HEK293 (cell line): Measurements from ENCODE around the gene NRL.

ENCODE experiments used
- ZFHX2 ChIP-seq: fragments of 450-650 bp; formaldehyde crosslinking; conservative IDR thresholded peaks from 2 replicates; pipeline ENCODE4 v1.5.1; 2016; ENCODE audit warnings: missing biosample characterization, missing genetic modification characterization
- ZNF146 ChIP-seq: fragments of 450-650 bp; formaldehyde crosslinking; IDR thresholded peaks from 2 replicates; pipeline ENCODE4 v1.5.1; 2016; ENCODE audit warnings: missing biosample characterization, missing genetic modification characterization
- ZNF324 ChIP-seq: fragments of 450-650 bp; formaldehyde crosslinking; IDR thresholded peaks from 2 replicates; pipeline ENCODE4 v1.5.1; 2016; ENCODE audit warnings: missing biosample characterization, missing genetic modification characterization
- ZNF549 ChIP-seq: fragments of 450-650 bp; IDR thresholded peaks from 2 replicates; pipeline ENCODE4 v1.5.1; 2018; ENCODE audit warnings: missing biosample characterization, missing genetic modification characterization, mild to moderate bottlenecking, inconsistent platforms, moderate library complexity
- ZNF623 ChIP-seq: fragments of 450-650 bp; formaldehyde crosslinking; IDR thresholded peaks from 2 replicates; pipeline ENCODE4 v1.5.1; 2016; ENCODE audit warnings: missing biosample characterization, missing genetic modification characterization
- ZNF701 ChIP-seq: fragments of 450-650 bp; formaldehyde crosslinking; IDR thresholded peaks from 2 replicates; pipeline ENCODE4 v1.5.1; 2016; ENCODE audit warnings: missing biosample characterization, missing genetic modification characterization
- ZNF830 ChIP-seq: fragments of 450-650 bp; IDR thresholded peaks from 2 replicates; pipeline ENCODE4 v1.5.0; 2018; ENCODE audit warnings: missing biosample characterization, missing genetic modification characterization, low read depth, mild to moderate bottlenecking, moderate library complexity
- ZNF843 ChIP-seq: fragments of 450-650 bp; formaldehyde crosslinking; IDR thresholded peaks from 2 replicates; pipeline ENCODE4 v1.5.1; 2016; ENCODE audit warnings: missing biosample characterization, missing genetic modification characterization
- TF ChIP-seq, protein P1 (sequence below): fragments of 450-650 bp; formaldehyde crosslinking; IDR thresholded peaks from 2 replicates; pipeline ENCODE4 v1.5.1; 2016; ENCODE audit warnings: missing biosample characterization, missing genetic modification characterization
- TF ChIP-seq, protein P2 (sequence below): fragments of 450-650 bp; formaldehyde crosslinking; IDR thresholded peaks from 2 replicates; pipeline ENCODE4 v1.5.1; 2016; ENCODE audit warnings: missing biosample characterization, missing genetic modification characterization
- TF ChIP-seq, protein P3 (sequence below): fragments of 450-650 bp; formaldehyde crosslinking; IDR thresholded peaks from 2 replicates; pipeline ENCODE4 v1.5.1; 2016; ENCODE audit warnings: missing biosample characterization, missing genetic modification characterization
- TF ChIP-seq, protein P4 (sequence below): fragments of 450-650 bp; formaldehyde crosslinking; conservative IDR thresholded peaks from 2 replicates; pipeline ENCODE4 v1.5.1; 2016; ENCODE audit warnings: low read depth, missing biosample characterization, missing genetic modification characterization
- TF ChIP-seq, protein P5 (sequence below): IDR thresholded peaks from 2 replicates; pipeline ENCODE4 v1.6.1; 2011; ENCODE audit warnings: mild to moderate bottlenecking, low read depth, low read length, borderline replicate concordance

DNA sequence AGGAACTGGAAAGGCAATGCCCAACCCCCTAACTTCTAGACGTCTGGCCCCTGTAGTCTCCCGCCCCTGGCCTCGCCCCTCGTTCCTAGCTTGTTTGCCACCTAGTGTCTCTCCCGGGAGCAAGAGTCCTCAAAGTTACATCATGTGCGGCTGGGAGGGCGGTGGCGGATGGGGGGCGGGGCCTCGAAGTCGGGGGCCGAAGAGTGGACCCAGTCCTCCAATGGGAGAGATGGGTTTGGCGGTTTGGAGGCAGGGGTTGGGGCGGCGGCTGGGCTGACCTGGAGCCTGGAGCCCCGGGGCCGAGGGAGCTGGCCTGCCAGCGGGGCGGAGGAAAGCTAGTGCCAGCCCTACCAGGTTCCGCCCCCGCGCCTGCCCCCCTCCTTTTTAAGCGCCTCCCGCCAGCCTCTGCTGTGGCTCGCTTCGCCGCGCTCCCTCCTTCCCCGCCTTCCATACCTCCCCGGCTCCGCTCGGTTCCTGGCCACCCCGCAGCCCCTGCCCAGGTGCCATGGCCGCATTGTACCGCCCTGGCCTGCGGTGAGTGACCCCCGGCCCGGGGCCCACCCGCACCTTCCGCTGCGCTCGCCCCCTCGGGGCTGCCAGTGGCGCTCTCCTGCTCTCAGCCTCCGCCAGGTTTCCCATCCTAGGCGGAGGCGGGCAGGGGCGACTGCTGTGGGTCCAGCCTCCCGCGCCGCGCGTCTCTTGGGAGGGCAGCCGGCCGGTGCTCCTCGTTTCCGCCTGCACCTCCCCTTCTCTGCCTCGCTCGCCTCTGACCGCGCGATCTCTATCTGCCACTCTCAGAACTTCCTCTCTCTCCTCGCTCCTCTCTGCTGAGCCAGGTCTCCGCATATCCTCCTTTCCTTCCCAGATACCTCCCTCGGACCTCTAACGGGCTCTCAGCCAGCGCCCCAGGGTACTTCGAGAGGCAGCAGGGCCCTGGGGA, 20.6 kb downstream of the NRL start, which contains the start of gene PCK2:
- TF ChIP-seq, protein P1, sequence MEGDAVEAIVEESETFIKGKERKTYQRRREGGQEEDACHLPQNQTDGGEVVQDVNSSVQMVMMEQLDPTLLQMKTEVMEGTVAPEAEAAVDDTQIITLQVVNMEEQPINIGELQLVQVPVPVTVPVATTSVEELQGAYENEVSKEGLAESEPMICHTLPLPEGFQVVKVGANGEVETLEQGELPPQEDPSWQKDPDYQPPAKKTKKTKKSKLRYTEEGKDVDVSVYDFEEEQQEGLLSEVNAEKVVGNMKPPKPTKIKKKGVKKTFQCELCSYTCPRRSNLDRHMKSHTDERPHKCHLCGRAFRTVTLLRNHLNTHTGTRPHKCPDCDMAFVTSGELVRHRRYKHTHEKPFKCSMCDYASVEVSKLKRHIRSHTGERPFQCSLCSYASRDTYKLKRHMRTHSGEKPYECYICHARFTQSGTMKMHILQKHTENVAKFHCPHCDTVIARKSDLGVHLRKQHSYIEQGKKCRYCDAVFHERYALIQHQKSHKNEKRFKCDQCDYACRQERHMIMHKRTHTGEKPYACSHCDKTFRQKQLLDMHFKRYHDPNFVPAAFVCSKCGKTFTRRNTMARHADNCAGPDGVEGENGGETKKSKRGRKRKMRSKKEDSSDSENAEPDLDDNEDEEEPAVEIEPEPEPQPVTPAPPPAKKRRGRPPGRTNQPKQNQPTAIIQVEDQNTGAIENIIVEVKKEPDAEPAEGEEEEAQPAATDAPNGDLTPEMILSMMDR (tag by site-specific recombination): peak; percentile 77
- no peak for TF ChIP-seq ZNF549 (tag by site-specific recombination)
- TF ChIP-seq, protein P2, sequence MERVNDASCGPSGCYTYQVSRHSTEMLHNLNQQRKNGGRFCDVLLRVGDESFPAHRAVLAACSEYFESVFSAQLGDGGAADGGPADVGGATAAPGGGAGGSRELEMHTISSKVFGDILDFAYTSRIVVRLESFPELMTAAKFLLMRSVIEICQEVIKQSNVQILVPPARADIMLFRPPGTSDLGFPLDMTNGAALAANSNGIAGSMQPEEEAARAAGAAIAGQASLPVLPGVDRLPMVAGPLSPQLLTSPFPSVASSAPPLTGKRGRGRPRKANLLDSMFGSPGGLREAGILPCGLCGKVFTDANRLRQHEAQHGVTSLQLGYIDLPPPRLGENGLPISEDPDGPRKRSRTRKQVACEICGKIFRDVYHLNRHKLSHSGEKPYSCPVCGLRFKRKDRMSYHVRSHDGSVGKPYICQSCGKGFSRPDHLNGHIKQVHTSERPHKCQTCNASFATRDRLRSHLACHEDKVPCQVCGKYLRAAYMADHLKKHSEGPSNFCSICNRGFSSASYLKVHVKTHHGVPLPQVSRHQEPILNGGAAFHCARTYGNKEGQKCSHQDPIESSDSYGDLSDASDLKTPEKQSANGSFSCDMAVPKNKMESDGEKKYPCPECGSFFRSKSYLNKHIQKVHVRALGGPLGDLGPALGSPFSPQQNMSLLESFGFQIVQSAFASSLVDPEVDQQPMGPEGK: peak; percentile 99
- TF ChIP-seq, protein P3, sequence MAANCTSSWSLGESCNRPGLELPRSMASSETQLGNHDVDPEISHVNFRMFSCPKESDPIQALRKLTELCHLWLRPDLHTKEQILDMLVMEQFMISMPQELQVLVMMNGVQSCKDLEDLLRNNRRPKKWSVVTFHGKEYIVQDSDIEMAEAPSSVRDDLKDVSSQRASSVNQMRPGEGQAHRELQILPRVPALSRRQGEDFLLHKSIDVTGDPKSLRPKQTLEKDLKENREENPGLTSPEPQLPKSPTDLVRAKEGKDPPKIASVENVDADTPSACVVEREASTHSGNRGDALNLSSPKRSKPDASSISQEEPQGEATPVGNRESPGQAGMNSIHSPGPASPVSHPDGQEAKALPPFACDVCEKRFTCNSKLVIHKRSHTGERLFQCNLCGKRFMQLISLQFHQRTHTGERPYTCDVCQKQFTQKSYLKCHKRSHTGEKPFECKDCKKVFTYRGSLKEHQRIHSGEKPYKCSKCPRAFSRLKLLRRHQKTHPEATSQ (tag by site-specific recombination): 0 out of 2 replicates have a peak, but pooled peaks have one; percentile 62
- TF ChIP-seq, protein P4, sequence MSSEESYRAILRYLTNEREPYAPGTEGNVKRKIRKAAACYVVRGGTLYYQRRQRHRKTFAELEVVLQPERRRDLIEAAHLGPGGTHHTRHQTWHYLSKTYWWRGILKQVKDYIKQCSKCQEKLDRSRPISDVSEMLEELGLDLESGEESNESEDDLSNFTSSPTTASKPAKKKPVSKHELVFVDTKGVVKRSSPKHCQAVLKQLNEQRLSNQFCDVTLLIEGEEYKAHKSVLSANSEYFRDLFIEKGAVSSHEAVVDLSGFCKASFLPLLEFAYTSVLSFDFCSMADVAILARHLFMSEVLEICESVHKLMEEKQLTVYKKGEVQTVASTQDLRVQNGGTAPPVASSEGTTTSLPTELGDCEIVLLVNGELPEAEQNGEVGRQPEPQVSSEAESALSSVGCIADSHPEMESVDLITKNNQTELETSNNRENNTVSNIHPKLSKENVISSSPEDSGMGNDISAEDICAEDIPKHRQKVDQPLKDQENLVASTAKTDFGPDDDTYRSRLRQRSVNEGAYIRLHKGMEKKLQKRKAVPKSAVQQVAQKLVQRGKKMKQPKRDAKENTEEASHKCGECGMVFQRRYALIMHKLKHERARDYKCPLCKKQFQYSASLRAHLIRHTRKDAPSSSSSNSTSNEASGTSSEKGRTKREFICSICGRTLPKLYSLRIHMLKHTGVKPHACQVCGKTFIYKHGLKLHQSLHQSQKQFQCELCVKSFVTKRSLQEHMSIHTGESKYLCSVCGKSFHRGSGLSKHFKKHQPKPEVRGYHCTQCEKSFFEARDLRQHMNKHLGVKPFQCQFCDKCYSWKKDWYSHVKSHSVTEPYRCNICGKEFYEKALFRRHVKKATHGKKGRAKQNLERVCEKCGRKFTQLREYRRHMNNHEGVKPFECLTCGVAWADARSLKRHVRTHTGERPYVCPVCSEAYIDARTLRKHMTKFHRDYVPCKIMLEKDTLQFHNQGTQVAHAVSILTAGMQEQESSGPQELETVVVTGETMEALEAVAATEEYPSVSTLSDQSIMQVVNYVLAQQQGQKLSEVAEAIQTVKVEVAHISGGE: no peak; the same call in none of the 2 replicates
- TF ChIP-seq ZNF843 (tag by site-specific recombination): 0 out of 2 replicates have a peak, but pooled peaks have one; percentile 32
- peak; percentile 52; the same call in 1 of the 2 replicates for TF ChIP-seq ZNF324 (tag by site-specific recombination)
- no peak for TF ChIP-seq ZNF623 (tag by site-specific recombination)
- TF ChIP-seq ZNF701 (tag by site-specific recombination): no peak
- TF ChIP-seq, protein P5, sequence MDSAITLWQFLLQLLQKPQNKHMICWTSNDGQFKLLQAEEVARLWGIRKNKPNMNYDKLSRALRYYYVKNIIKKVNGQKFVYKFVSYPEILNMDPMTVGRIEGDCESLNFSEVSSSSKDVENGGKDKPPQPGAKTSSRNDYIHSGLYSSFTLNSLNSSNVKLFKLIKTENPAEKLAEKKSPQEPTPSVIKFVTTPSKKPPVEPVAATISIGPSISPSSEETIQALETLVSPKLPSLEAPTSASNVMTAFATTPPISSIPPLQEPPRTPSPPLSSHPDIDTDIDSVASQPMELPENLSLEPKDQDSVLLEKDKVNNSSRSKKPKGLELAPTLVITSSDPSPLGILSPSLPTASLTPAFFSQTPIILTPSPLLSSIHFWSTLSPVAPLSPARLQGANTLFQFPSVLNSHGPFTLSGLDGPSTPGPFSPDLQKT: no peak
- peak; percentile 10; the same call in 1 of the 2 replicates for TF ChIP-seq ZNF146 (tag by site-specific recombination)
- TF ChIP-seq ZNF830 (tag by site-specific recombination): no peak
- TF ChIP-seq ZFHX2 (tag by site-specific recombination): peak; percentile 90
